SKM-1 (cell line): ENCODE data around the gene MYLK3.
"Not testable (repeated sequence)": the region's sequence is repeated elsewhere in the genome, so short reads cannot be mapped to it uniquely, and the experiment has no call there.

Experiments
- DNase-seq: peaks from one replicate; lab custom pipeline; 2025; ENCODE audit not compliant: unreplicated experiment; lab: John Stamatoyannopoulos, UW

MYLK3 gene

DNA sequence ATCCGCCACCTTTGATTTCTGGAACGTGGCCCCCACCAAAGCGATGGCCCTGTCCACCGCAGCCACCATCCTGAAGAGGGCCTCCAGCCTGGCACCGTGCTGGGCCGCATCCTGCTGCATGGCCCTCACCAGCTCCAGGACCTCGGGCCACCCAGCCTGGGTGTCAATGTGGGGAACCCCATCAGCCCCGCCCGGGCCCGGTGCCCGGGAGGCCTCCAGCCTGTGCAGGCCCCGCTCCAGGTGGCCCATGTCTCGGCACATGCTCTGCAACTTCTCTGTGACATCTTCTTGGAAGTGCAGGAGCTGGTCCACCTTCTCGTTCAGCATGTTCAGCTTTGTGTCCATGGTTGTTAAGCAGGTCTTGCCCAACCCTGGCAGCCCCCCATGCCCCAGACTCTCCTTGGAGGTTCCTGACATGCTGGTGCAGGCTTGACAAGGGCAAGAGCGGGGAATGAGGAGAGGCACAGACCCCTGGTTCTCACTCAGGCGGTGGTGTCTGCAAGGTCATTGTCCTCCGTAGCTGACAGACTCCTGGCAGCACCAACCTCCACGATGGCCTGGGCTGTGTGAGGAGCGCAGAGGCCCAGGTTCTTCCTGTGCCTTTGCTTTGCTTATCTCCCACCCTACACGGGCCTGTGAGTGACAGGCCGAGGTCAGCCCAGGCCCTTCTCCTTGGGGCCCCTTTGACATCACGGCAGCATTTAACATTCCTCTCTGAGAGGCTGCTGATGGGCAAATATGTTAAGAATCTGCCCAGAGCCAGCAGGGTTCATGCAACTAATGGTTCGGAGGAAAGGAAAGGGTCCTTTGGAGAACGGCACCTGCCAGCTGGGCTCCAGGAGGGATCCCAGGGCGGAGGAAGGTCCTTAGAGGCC is at the start of gene MYLK3:
Gene MYLK3 (minus strand): TSS at position 568 of the 875 bp plus-strand sequence. CDS start 151 bp downstream, at position 417.
- no peak for DNase-seq

DNA sequence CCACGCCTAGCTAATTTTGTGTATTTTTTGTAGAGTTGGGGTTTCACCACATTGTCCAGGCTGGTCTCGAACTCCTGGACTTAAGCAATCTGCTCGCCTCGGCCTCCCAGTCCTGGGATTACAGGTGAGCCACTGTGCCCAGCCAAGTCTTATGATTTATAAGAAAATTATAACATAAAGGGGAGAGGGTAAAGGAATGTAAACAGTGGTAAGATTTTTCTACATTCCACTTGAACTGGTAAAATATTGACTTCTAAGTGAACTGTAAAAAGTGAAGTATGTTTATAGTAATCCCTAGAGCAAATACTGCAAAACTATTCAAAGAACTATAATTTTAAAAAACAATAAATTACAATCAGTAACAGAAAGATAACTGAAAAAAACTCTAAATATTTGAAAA is 49.4 kb upstream of the MYLK3 start:
- no peak for DNase-seq

DNA sequence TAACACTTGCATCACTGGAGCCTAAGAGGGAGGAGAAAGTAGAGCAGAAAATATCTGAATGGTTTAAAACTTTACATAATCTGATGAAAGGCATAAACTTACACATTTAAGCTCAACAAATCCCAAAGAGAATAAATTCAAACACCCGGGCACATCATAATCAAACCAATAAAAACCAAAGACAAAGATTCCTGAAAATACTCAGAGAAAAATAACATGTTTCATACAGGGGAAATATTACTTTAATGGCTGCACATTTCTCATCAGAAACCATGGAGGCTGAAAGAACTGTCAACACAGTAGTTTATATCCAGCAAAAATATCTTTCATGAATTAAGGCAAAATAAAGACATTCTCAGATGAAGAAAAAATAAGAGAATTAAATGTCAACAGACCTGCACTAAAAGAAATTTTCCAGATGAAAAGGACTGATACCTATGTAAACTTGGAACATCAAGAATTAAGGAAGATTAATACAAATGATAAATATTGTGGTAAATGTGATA is 48.7 kb upstream of the MYLK3 start:
- no peak for DNase-seq

DNA sequence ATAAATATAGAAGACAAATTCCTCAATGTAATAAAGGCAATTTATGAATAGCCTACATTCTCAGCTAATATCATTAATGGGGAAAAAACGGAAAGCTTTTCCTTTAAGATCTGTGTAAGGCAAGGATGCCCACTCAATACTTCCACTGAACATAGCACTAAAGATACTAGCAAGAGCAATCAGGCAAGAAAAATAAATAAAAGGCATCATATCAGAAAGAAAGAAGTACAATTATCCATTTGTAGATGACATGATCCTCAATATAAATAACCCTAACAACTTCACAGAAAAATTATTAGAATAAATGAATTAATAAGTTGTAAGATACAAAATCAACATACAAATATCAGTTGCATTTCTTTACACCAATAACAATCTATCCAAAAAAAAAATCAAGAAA is 45.7 kb upstream of the MYLK3 start:
- no peak for DNase-seq

DNA sequence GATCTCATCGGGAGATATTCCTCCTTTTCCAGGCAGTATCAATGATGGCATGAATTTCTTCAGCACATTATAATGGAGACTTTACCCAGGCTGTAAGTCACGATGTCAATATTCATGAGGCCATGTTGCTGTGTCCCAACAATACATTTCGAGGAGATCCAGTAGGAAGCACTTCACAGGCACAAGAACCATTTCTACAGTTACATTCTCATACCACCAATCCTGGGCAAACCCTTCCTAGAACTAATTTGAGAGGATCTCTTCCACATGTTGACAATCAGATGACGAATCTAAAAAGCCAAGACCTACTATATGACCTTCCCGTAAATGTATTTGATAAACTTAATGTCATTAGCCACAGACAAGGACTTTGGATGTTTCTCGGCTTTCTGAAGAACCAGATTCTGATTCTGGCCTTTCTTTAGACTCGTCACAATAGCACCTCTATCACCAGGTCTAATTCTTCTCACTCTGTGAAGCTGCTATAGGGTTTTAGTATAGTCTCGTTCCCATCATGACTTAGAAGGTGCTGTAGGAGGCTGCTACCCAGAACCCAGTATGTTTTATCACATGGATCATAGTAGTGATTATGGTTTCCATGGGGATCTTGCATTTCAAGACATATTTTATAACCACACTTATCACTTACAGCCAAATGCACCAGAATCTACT is 42.6 kb upstream of the MYLK3 start:
- no peak for DNase-seq

DNA sequence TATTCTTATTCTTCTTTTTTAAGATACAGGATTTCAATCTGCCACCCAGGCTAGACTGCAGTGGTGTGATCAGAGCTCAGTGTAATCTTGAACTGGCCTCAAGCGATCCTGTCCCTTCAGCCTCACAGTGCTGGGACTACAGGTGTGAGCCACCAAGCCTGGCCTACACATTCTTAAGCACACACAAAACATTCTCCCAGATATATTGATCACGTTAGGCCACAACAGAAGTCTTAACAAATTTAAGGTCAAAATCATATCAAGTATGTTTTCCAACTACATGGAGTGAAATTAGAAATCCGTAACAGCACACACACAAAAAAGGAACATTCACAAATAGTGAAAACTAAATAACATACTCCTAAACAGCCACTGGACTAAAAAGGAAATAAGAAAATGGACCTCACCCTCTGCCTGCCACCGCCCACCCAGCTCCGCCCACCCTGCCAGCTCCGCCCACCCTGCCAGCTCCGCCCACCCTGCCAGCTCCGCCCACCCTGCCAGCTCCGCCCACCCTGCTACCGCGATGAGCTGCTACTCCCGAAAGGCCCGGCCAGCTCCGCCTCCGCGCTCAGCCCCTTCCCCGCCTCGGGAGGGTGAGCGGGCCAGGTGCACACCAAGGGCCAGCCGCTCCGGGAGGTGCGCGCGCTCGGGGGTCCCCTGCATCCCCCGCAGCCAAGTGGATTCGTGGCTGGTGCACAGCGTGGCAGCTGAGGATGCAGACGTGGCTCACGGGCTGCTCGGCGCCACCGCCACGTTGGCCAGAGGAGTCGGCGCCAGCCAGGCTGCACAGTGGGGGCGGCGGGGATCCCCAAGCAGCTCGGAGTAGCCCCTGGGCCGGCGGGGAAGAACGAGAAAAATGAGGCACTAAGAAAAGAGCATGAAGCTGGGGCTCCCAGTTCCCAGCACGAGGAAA is 41.6 kb upstream of the MYLK3 start:
- DNase-seq, result peak; percentile 56

DNA sequence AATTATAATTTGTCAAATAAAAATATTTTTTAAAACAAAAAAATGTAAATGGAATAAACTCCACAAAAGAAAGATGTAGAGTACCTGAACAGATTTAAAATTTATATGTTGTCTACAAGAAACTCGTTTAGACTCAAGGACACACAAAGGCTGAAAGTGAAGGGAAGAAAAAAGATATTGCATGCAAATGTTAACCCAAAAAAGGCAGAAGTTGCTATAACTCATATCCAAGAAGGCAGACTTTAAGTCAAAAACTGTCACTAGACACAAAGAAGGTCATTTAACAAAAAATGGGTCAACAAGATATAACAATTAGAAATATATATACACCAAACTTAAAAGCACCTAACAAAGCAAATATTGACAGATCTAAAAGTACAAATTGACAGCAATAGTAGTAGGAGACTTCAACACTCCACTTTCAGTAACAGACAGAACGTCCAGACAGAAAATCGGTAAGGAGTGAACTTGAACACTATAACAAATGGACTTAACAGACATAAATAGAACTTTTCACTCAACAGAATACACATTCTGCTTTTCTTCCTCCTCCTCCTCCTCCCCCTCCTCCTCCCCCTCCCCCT is 40.8 kb upstream of the MYLK3 start:
- no peak for DNase-seq

DNA sequence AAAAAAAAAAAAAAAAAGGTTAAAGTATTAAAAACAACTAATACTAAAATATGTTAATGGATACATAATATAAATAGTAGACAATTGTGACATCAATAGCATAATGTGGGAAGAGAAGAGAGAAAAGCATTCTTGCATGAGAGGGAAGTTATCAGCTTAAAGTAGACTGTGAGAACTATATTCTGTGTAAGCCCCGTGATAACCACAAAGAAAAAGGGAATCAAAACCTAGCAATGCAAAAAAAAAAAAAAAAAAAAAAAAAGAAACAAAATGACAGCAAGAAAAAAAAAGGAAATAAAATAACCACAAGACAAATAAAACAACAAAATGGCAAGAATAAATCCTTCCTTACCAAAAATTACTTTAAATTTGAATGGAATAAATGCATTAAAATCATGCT is 39.8 kb upstream of the MYLK3 start:
- DNase-seq, result no peak

DNA sequence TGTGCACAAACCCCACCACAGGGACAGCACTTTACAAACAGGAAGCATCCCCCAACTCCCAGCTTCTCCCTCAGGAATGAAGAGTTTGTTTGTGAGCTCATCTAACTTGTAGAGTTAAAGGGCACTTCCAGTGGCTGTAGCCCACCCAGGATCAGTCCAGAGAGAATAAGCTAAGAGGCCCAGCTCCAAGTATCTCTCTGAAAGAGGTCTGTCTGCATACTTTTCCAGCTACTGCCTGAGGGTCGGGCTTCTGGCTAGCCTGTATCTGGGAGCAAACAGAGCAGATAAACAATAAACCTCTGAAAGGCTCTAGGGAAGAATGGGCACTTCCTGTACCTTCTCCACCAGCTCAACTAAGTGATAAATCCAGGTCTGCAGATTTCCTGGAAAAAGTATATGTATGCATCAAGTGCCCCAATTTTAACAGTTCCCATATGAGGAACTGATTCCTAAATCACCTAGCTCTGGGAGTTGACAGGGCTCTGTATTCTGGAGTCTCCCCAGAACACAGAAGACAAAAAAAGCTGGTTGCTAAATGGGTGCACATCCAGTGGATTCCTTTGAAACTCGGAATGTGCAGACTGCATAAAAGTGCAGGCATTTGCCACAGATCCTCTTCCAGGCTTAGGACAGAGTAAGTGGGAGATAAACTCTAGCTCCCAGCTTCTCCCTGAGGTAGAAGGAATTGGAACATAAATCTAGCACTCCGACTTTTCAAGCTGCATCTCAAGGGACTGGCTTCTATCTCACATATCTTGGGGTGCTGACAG is 37.1 kb upstream of the MYLK3 start:
- no peak for DNase-seq

DNA sequence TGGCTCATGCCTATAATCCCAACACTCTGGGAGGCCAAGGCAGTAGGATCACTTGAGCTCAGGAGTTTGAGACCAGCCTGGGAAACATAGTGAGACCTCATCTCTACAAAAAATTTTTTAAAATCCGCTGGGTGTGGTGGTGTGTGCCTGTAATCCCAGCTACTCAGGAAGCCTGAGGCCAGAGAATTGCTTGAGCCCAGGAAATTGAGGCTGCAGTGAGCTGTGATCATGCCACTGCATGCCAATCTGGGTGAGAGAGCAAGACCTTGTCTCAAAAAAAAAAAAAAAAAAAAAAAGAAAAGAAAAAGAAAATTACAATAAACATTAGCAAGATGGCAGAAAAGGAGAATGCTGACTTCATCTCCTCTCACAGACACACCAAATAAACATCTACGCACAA is 36.4 kb upstream of the MYLK3 start:
- not testable (repeated sequence) for DNase-seq

DNA sequence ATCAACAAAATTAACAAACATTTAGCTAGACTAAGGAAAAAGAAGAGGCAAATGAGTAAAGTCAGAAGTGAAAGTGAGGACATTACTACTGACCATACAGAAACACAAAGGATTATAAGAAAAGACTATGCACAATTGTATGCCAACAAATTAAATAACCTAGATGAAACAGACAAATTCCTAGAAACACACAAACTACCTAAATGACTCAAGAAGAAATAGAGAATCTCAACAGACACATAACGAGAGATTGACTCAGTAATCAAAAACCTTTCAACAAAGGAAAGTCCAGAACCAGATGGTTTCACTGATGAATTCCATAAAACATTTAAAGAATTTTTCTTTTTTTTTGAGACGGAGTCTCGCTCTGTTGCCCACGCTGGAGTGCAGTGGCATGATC is 35.7 kb upstream of the MYLK3 start:
- DNase-seq, result no peak

DNA sequence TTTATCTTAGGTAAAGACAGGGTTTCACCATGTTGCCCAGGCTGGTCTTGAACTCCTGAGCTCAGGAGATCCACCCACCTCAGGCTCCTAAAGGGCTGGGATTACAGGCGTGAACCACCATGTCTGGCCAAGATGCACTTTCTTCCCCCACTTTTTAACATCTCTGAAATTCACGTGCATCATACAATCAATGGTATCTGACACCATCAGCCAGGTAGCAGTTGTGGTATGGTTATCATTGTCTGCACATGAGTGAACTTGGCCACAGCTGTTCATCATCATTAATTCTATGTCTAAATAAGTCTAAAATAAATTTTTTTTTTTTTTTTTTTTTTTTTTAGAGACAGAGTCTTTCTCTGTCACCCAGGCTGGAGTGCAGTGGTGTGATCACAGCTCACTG is 34.2 kb upstream of the MYLK3 start:
- no peak for DNase-seq

DNA sequence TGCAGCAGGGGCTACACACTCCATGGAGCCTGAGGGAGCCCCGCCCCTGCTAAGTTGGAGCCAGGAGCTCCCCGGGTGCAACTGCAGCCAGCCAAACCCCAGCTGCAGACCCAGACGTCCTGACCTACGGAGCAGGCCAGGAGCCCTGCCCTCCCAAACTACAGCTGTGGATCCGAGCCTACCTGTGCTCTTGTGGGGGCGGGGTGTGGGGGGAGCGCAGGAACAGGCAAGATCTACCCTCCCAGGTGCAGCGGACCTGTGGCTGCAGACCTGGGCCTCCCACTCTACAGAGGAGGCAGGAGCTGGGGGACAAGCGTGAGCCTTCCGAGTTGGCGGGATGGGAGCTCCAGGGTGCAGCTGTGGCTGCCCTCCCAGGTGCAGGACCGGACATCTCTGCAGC is 29.7 kb upstream of the MYLK3 start:
- no peak for DNase-seq

DNA sequence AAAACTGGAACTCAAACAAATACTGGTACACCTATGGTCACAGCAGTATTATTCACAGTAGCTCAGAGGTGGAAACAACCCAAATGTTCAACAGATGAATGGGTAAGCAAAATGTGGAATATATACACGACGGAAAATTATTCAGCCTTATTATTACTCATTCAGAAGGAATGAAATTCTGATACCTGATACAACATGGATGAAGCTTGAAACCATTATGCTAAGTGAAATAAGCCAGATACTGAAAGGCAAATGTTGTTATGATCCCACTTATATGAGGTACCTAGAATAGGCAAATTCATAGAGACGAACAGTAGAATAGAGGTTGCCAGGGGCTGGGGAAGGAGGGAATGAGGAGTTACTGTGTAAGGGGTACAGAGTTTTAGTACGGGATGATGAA is 27.1 kb upstream of the MYLK3 start:
- no peak for DNase-seq

DNA sequence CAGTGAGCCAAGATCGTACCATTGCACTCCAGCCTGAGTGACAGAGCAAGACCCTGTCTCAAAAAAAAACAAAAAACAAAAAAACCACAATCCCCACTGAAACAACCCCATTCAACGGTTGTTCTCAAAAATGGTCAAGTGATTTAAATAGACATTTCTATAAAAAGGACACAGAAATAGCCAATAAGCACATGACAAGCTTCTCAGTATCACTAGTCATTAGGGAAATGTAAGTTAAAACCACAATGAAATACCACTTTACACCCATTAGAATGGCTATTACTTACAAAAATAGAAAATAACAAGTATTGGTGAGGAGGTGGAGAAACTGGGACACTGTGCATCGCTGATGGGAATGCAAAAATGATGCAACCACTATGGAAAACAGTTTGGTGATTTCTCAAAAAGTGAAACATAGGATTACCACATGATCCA is 26.6 kb upstream of the MYLK3 start:
- DNase-seq, result no peak

DNA sequence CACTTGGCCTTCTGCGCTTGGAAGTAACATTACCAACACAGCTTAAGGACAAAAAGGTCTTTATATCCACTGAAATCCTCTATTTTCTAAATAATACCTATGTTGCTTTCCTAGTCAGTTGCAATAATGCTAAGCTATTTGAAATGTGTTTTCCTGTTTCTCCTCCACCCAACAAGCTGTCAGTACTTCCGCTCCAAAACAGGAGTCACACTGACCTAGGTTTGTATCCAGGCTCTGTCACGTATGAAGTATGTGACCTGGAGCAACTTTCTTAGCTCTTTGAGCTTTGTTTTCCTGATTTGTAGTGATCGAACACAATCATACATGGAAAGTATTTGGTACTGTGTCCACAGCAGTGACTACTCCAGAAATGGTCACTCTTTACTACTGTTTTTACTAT is 24.3 kb upstream of the MYLK3 start:
- no peak for DNase-seq

DNA sequence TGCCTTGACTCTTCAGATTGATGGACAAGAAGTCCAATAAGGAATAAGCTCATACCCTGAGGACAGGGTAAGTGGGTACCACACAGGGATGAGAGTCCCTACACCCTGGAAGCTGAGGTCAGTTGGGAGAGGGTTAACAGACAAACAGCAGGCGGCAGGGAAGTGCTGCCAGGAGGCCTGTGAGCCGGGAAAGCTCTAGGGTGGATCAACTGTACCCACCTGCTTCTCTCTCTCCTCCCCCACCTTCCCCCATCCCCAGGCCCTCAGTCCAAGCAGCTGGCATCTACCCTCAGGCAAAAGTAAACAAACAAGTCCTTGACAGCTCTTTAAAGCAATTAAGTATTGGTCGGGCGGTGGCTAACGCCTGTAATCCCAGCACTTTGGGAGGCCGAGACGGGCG is 20.7 kb upstream of the MYLK3 start:
- DNase-seq, result no peak

DNA sequence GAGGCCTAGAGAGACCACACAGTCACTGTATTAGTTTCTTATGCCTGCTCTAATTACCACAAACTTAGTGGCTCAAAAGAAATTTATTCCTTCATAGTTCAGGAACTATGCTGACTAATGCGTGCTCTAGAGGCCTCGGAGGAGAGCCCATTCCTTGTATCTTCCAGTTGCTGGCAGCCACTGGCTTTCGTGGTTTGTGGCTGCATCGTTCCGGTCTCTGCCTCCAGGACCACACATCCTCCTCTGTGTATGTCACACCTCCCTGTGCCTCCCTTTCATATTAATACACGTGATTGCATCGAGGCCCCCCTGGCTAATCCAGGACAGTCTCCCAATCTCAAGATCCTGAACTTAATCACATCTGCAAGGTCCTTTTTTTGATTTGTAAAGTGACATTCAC is 16.9 kb upstream of the MYLK3 start:
- DNase-seq, result no peak

DNA sequence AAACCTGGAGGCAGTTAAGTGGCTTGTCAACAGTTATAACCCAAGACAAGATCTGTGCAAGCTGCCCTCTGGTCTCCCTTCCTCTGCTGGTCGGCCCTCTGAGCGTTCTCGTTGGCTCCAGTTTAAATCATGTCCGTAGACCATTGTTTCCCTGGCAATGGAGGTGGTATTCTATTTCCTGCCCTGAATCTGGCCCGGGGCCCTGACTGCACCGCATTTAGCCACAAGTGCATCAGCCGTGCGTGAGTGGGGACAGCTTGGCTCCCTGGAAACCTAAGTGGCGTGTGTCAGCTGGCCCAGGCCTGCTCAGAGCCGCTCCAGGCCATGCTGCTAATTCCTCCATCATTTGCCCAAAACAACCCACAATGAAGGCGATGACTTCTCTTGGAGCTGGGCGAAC is 15.0 kb upstream of the MYLK3 start:
- no peak for DNase-seq

DNA sequence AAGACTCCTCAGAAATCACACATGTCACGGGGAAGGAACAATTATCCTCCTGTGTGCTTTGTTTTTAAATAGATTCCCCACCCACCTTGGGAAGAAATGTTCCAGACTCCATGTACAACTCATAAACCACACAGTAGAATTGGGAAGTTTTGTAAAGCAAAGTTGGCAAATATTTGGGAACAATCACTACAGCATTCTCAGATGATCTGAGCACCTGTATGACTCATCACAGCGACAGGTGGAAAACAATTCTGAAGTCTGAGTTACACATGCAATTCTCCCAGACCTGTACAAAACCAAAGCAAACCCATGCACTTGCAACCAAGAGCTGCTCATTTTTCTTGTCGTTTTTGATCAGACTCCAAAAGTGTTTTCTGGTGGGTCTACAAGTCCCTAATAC is 14.4 kb upstream of the MYLK3 start:
- DNase-seq, result no peak
